Right cardiac atrium (tissue), 5 donors: ENCODE data around the gene MMP19. TPM values are rescaled to one million over a fixed set of nuclear protein-coding genes. Genes with fewer than 3 reads are reported as not detected.
A peak's percentile ranks its signal among the peaks of the same experiment; 100 is the strongest.
"Not testable (repeated sequence)": the region's sequence is repeated elsewhere in the genome, so short reads cannot be mapped to it uniquely, and the experiment has no call there.

Experiments used
- ATAC-seq, 2 donors: fragments of 200-7000 bp; cut with Tn5 transposase; one replicate each; pipeline versions ENCODE4 v1.8.0 to v1.9.1; 2020; ENCODE audit warnings: moderate library complexity in 2 of 2, mild to moderate bottlenecking in 1 of 2
- DNase-seq, 3 donors: peaks; one replicate each; pipeline ENCODE4 v3.0.0-alpha.2; 2020
- H3K27ac ChIP-seq: one replicate; pipeline ENCODE4 v1.5.1; 2013; ENCODE audit warnings: mild to moderate bottlenecking, low read length, control low read depth, moderate library complexity
- H3K27me3 ChIP-seq: one replicate; pipeline ENCODE4 v1.6.1; 2013; ENCODE audit not compliant: control insufficient read depth, insufficient read depth
- H3K4me1 ChIP-seq: one replicate; pipeline ENCODE4 v1.6.1; 2013; ENCODE audit warnings: low read length; ENCODE audit not compliant: control insufficient read depth, insufficient read depth
- H3K4me3 ChIP-seq: one replicate; pipeline ENCODE4 v1.5.1; 2013; ENCODE audit warnings: low read length, control low read depth
- H3K9me3 ChIP-seq: one replicate; pipeline ENCODE4 v1.6.1; 2013; ENCODE audit warnings: low read length; ENCODE audit not compliant: control insufficient read depth
- WGBS: extraction: QIAGEN DNeasy Blood & Tissue Kit; methylation state at CpG from one replicate; pipeline ENCODE4 v1.1.7; 2013; 5-methylcytosine and 5-hydroxymethylcytosine counted together
- intact Hi-C, 4 donors: fragments of 100-400 bp; cut with DNase I; formaldehyde crosslinking; loops; one replicate each; pipeline versions ENCODE4 v1.11.0 to v1.14.0; 2022 to 2023
- long read RNA-seq, 4 donors: library from polyadenylated mRNA; unstranded; transcript quantifications; one replicate each; pipeline ENCODE4 v2.0.0, GENCODE V29; 2020 to 2021
- polyA plus RNA-seq: library from polyadenylated mRNA; stranded (reverse); fragments of 200-250 nt; gene quantifications from one replicate; pipeline ENCODE4 v1.2.3, GENCODE V29; 2013
- total RNA-seq, 4 donors: library from RNA; stranded (reverse); fragmentation: NEBNext Ultra II Directional; extraction: Animal tissue kit (Norgen Biotek cat#: 25700); gene quantifications; one replicate each; pipeline ENCODE4 v1.2.1, GENCODE V29; 2021
- donor health status: healthy with polysubstance abuse.
- donor health status: DM: no; HTN: yes; CAD: no.
- donor health status: DM: no; HTN: no; CAD: no.
- donor health status: DM: no; HTN: yes; CAD: no; lungs with severe emphysema.
- donor health status: DM: yes; HTN: yes; CAD: no.

MMP19 gene
- total RNA-seq (10 to 100 TPM in 1 of 4 donors, 1 to 10 TPM in 3; 3.1 to 21.2 (median 5.6) TPM), polyA plus RNA-seq (6.9 TPM)
- long read RNA-seq, donor 1, partial matches to known transcripts: 1 of 4 reads
- long read RNA-seq, donor 1, other reads (novel, unspliced or antisense): 2 of 4 reads
- long read RNA-seq, donor 2, partial matches to known transcripts: 0 of 3 reads
- long read RNA-seq, donor 2, other reads (novel, unspliced or antisense): 2 of 3 reads
- long read RNA-seq, donor 3, transcript MMP19-201 (9 exons, 2,229 nt): major isoform, 7 of 23 reads
- long read RNA-seq, donor 3, partial matches to known transcripts: 1 of 23 reads
- long read RNA-seq, donor 3, other reads (novel, unspliced or antisense): 15 of 23 reads
- long read RNA-seq, donor 4, partial matches to known transcripts: 0 of 1 reads
- long read RNA-seq, donor 4, other reads (novel, unspliced or antisense): 1 of 1 reads

GRCh38 chr12:55842681-55843429 lies at the start of gene MMP19:
Gene MMP19, minus strand, starts transcription at chr12:55842936. Its CDS starts 106 bp downstream, at chr12:55842830.
- Histone ChIP-seq H3K4me3 (peak within 1 kb of the TSS; percentile 80), H3K4me1 (peaks cover 8% of the 10 kb centered on the region), H3K27ac (peak within 1 kb of the TSS; percentile 86), H3K9me3 (no peaks in the 10 kb centered on the region), H3K27me3 (no peaks in the 10 kb centered on the region)
- ATAC-seq (peak; percentile 46 to 75), DNase-seq (peak in 1 of 3 donors; percentile 66)
- WGBS: 42% methylated on average over 10 of the region's 10 CpGs
- intact Hi-C loops: loop anchor here in 1 of 4 donors (10.0 kb wide), 1 partner anchor 82 kb away; the partner anchor contains the start of gene PYM1

- intact Hi-C loops: no loop called here
- WGBS: 91% methylated on average over 4 of the region's 4 CpGs
- no peaks in the 10 kb centered on the region for H3K27me3 ChIP-seq
- H3K27ac ChIP-seq: no peak overlapping the region
- H3K4me1 ChIP-seq: no peaks in the 10 kb centered on the region
- DNase-seq: no peak
- ATAC-seq: no peak
- no peaks in the 10 kb centered on the region for H3K9me3 ChIP-seq
- no peak overlapping the region for H3K4me3 ChIP-seq
Measured at GRCh38 chr12:55891310-55891709, 48.6 kb upstream of the MMP19 start.

GRCh38 chr12:55885113-55885512 lies 42.4 kb upstream of the MMP19 start:
- 89% methylated on average over 1 of the region's 1 CpG for WGBS
- intact Hi-C loops: no loop called here
- H3K4me3 ChIP-seq: no peak overlapping the region
- DNase-seq: no peak
- H3K27ac ChIP-seq: no peak overlapping the region
- H3K27me3 ChIP-seq: no peaks in the 10 kb centered on the region
- H3K4me1 ChIP-seq: no peaks in the 10 kb centered on the region
- no peak for ATAC-seq
- no peaks in the 10 kb centered on the region for H3K9me3 ChIP-seq

GRCh38 chr12:55877824-55878223 lies 35.1 kb upstream of the MMP19 start:
- intact Hi-C loops: no loop called here
- Histone ChIP-seq H3K4me3 (no peak overlapping the region), H3K27me3 (no peaks in the 10 kb centered on the region), H3K9me3 (no peaks in the 10 kb centered on the region), H3K4me1 (no peaks in the 10 kb centered on the region), H3K27ac (no peak overlapping the region)
- ATAC-seq (no peak), DNase-seq (no peak)

- ATAC-seq (no peak), DNase-seq (no peak)
- no peak overlapping the region for H3K27ac ChIP-seq
- H3K4me1 ChIP-seq: no peaks in the 10 kb centered on the region
- WGBS: 83% methylated on average over 4 of the region's 4 CpGs
- H3K27me3 ChIP-seq: no peaks in the 10 kb centered on the region
- H3K9me3 ChIP-seq: no peaks in the 10 kb centered on the region
- no peak overlapping the region for H3K4me3 ChIP-seq
- intact Hi-C loops: no loop called here
Measured at GRCh38 chr12:55875704-55876467, 33.1 kb upstream of the MMP19 start.

- Histone ChIP-seq H3K4me3 (no peak overlapping the region), H3K27ac (no peak overlapping the region), H3K4me1 (no peaks in the 10 kb centered on the region), H3K9me3 (no peaks in the 10 kb centered on the region), H3K27me3 (no peaks in the 10 kb centered on the region)
- ATAC-seq (no peak), DNase-seq (no peak)
- intact Hi-C loops: no loop called here
- WGBS: 62% methylated on average over 2 of the region's 2 CpGs
Measured at GRCh38 chr12:55874443-55874842, 31.7 kb upstream of the MMP19 start.

- intact Hi-C loops, H3K4me3 ChIP-seq, ATAC-seq, H3K27ac ChIP-seq, H3K4me1 ChIP-seq, H3K27me3 ChIP-seq, DNase-seq, H3K9me3 ChIP-seq: not testable (repeated sequence)
- WGBS: 97% methylated on average over 3 of the region's 3 CpGs
Measured at GRCh38 chr12:55866454-55867004, 23.8 kb upstream of the MMP19 start.

- DNase-seq (no peak), ATAC-seq (no peak)
- no peak overlapping the region for H3K27ac ChIP-seq
- WGBS: 87% methylated on average over 2 of the region's 2 CpGs
- no peaks in the 10 kb centered on the region for H3K27me3 ChIP-seq
- intact Hi-C loops: no loop called here
- H3K9me3 ChIP-seq: no peaks in the 10 kb centered on the region
- no peak overlapping the region for H3K4me3 ChIP-seq
- H3K4me1 ChIP-seq: no peaks in the 10 kb centered on the region
Measured at GRCh38 chr12:55865327-55865726, 22.6 kb upstream of the MMP19 start.

- not testable (repeated sequence) for H3K4me1 ChIP-seq, H3K9me3 ChIP-seq, DNase-seq, H3K27ac ChIP-seq, H3K4me3 ChIP-seq, H3K27me3 ChIP-seq, ATAC-seq
- 94% methylated on average over 13 of the region's 13 CpGs for WGBS
- intact Hi-C loops: loop anchor here in 1 of 4 donors (5.0 kb wide), 1 partner anchor 39 kb away; no protein-coding TSS in a partner anchor
Measured at GRCh38 chr12:55862931-55863330, 20.2 kb upstream of the MMP19 start.

GRCh38 chr12:55862286-55862685 lies 19.6 kb upstream of the MMP19 start:
- H3K27me3 ChIP-seq: no peaks in the 10 kb centered on the region
- ATAC-seq (no peak), DNase-seq (no peak)
- no peaks in the 10 kb centered on the region for H3K9me3 ChIP-seq
- H3K27ac ChIP-seq: no peak overlapping the region
- intact Hi-C loops: loop anchor here in 1 of 4 donors (5.0 kb wide), 1 partner anchor 40 kb away; no protein-coding TSS in a partner anchor
- no peak overlapping the region for H3K4me3 ChIP-seq
- no peaks in the 10 kb centered on the region for H3K4me1 ChIP-seq
